ENCODE data around the gene AATF.

DNA sequence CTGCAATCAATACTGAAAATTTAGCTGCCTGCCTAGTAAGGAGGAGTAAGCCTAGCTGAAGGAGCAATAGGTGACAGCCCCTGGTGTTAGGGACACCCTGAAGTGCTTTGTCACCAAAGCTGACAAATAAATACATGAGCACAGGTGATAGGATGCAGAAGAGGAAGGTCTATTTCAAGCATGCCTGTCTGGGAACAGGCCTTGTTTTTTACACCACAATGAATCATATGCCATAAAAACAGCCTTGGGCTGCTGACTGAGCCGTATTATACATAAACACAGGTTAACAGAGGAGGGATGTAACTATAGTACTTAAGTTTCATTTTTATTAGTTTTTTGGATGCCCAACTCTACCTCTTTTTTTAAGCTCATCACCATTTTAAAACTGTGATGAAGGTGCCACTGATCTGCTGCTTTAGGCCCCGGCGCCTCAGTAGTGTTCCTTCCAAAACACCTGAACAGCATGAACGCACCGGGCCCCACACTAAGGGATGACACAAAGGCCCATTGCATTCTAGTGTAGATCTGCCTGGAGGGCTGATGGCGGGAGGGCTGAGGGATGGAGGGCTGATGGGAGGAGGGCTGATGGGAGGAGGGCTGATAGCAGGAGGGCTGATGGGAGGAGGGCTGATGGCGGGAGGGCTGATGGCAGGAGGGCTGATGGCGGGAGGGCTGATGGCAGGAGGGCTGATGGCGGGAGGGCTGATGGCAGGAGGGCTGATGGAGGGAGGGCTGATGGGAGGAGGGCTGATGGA lies 150.3 kb downstream of the AATF start:
- no peak for TF ChIP-seq SP1 (IDR thresholded peaks at IDR 0.05)
- TF ChIP-seq FOXM1 (IDR thresholded peaks at IDR 0.05; ENCODE audit: borderline replicate concordance), result no peak
- no peak for TF ChIP-seq LEF1 (IDR thresholded peaks at IDR 0.05; ENCODE audit: borderline replicate concordance)
- no peak for TF ChIP-seq SUZ12 (IDR thresholded peaks at IDR 0.05)
- TF ChIP-seq BHLHE40 (IDR thresholded peaks at IDR 0.05; ENCODE audit: borderline replicate concordance), result no peak
- TF ChIP-seq FOXA1 (IDR thresholded peaks at IDR 0.05), result no peak
